Fibroblast of peridontal ligament (primary cell): Measurements from ENCODE around the gene MYO9A.
A peak's percentile ranks its signal among the peaks of the same experiment; 100 is the strongest.

Experiments used
- DNase-seq: peaks from one replicate; pipeline ENCODE4 v3.0.0-alpha.2; 2010; ENCODE audit errors: extremely low read depth

The MYO9A gene, protein sequence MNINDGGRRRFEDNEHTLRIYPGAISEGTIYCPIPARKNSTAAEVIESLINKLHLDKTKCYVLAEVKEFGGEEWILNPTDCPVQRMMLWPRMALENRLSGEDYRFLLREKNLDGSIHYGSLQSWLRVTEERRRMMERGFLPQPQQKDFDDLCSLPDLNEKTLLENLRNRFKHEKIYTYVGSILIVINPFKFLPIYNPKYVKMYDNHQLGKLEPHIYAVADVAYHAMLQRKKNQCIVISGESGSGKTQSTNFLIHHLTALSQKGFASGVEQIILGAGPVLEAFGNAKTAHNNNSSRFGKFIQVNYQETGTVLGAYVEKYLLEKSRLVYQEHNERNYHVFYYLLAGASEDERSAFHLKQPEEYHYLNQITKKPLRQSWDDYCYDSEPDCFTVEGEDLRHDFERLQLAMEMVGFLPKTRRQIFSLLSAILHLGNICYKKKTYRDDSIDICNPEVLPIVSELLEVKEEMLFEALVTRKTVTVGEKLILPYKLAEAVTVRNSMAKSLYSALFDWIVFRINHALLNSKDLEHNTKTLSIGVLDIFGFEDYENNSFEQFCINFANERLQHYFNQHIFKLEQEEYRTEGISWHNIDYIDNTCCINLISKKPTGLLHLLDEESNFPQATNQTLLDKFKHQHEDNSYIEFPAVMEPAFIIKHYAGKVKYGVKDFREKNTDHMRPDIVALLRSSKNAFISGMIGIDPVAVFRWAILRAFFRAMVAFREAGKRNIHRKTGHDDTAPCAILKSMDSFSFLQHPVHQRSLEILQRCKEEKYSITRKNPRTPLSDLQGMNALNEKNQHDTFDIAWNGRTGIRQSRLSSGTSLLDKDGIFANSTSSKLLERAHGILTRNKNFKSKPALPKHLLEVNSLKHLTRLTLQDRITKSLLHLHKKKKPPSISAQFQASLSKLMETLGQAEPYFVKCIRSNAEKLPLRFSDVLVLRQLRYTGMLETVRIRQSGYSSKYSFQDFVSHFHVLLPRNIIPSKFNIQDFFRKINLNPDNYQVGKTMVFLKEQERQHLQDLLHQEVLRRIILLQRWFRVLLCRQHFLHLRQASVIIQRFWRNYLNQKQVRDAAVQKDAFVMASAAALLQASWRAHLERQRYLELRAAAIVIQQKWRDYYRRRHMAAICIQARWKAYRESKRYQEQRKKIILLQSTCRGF (N-terminal part only)

DNA sequence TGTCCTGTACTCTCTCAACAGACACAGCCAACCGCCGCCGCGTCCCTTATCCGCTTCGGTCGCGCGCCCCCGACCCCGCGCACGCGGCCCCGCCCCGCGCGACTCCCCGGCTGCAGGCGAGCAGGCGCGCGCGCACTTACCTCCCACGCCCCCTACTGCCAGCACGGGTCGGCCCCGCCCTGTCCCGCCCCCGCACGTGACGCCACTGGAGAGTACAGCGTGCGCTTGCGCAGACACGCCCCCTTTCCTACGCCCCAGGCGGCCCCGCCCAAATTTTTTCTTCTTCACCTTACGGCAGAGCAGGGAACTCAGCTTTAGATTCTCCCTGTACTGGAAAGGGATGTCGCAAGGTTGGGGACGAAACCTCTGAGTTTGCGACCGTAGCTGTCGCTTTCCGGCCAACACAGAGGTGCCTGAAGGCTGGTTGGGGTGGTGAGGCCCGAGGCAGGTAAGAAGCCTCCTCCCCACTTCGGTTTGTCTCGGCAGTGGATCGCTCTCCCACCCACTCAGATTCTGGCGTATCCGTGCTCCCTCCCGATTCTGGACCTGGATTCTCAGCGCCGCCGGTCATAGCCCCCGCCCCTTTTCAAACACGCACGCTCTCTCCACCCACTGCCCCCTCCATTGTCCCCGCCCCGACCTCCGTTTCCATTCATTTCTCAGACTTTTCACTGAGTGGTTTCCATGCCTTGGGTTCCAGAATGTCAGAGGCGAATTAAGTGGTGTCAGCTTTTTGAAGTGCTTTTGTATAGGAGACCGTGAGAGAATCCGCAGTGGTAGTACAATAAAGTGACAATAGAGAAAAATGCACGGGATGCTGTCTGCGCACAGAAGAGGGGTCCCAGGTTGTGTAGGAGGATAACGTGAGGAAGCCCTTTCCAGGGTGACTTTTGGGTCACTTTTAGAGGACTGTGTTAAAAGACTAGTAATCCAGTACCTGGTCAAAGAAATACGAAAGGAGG is at the start of gene MYO9A, which contains the start of gene SENP8:
Gene MYO9A, minus strand, starts transcription at position 134 of the 962 bp plus-strand sequence. CDS start 71,587 bp downstream, outside the sequence.
Gene SENP8, plus strand, starts transcription at position 387 of the 962 bp plus-strand sequence. CDS start 21,221 bp downstream, outside the sequence.
- DNase-seq: peak; percentile 97

DNA sequence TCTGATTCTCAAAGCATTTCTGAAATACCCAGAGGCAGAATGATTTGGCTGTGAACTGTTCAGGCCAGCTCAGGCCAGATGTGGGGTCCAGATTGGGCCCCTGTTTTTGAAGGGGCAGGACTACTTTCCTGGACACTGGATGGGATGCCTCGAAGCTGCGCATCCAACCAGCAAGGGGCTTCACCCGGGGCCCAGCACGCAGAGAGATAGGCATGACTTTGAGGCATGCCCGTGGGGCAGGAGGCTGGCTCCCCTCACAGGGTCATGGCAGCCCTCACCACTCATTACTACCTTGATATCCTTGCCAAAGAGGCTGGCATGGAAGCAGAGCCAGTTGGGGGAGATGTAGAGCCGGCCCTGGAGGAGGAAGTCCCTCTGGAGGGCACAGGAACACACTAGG is 49.5 kb upstream of the MYO9A start:
- DNase-seq: no peak

DNA sequence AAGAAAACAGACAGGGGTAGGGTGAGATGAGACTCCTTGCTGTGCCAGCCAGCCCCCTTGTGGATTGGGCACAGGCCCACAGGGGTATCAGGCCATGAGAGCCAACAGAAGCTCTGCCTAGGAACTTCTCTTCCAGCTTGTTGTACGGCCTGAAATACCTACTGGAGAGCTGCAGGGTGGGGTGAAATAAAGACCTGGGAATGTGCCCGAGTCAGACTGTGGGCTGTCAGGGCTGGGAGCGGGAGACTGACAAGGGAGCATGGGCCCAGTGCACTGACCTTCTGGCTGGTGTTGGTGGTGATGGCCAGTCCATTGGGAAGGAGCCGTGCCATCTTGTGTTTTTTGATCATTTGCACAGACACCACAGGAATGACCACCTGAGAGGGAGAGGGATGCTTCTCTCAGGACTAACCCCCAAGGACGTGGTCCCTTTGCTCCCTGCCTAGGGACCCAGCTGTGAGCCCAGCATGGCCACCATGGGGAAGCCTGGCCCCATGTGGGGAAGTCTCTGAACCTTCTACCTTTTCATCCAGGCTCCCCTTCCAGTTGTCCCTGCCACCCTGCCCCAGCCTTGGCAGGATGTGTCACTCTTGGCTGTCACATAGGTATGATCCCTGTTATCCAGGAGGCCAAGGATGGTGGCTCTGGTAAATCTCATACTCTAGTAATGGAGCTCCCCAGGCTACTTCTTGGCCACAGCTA is 48.9 kb upstream of the MYO9A start:
- DNase-seq: no peak

DNA sequence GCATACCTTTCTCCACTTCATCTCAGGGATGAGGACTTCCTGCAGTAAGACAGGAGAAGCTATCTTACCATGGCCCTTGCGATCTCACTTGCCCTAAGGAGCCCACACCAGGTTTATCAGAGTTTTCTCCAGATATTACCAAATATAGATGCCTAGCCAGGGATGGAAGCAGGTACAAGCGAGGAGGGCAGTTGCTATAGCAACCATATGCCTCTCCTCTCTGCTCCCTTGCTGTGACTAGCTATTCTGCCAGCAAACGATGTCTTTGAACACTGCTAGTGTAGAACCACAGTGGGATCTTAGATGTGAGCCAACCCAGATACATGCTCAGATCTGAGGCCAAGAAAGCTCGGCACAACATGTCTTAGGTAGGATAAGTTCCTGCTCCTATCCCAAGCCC is 45.8 kb upstream of the MYO9A start:
- DNase-seq: no peak

DNA sequence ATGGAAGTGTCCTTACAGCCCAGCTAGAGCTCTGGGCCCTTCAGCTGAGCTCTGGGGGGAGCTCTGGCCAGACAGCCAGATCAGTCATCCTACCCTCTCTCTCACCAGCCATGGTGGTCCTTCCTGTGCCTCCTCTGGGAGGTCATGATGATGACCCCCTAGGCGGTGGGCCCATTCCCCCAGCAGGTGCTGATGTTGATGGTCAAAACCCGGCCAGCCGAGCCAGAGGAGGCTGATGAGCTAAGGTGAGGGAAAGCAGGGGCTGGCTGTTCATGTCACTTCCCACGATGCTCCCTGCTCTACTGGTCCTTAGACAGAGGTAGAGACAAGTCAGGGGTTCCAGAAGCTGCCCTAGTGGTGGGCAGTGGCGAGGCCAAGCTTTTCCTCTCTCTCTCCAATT is 44.6 kb upstream of the MYO9A start:
- no peak for DNase-seq

DNA sequence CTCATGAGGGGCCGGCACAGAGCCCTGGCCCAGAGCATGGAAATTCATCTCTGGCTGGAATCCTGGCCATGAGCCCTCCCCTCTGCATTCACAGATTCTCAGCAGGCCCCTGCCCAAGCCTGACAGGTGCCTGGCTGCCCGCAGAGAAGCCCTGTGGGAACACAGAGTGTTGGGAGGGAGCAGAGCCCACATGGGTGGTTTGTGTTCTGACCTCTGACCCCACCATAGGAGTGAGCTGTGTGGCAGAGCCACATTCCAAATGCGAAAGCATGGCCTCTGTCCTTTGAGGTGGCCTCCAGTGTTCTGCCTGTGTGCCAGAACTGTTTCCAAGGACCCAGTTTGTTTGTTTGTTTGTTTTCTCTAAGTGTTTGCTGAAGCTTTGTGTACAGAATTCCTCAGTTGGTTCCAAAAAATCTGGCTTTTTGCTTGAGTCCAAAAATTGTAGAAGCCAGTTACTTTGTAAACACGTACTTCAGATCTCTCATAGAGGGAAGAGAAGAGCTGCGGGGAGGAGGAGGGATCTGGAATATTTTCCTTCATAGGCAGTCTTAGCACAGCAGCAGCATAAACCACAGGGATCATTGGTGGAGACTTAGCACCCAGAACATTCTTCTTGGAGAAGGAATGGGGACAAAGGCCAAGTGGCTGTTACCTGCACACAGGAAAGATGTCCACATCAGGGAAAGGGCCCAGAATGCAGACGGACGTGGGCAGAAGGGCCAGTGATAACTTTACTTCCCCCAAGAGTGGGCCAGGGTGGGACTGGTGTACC is 43.6 kb upstream of the MYO9A start:
- no peak for DNase-seq

DNA sequence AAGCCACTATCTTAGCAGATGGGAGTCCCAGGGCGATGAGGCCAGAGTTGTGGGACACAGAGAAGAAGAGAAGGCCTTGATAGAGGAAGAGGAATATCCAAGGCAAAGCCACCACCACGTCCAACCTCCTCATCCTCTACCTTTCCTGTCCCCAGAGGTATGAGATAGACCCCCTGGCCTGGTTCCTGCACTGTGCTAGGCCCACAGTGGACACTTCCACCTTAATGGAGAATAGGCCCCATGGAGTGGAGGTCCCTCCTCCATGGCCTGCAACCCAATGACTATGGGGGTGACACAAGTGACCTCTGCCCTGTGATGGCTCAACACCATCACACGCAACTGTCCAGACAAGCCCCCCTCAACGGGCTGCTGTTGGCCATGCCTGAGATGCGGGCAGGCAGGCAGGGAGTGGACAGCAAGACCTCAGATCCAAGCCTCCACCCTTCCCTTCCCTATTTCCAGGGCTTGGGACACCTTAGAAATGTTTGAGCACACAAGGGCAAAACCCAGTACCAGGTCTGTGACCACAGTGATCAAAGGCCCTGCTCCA is 42.8 kb upstream of the MYO9A start:
- no peak for DNase-seq

DNA sequence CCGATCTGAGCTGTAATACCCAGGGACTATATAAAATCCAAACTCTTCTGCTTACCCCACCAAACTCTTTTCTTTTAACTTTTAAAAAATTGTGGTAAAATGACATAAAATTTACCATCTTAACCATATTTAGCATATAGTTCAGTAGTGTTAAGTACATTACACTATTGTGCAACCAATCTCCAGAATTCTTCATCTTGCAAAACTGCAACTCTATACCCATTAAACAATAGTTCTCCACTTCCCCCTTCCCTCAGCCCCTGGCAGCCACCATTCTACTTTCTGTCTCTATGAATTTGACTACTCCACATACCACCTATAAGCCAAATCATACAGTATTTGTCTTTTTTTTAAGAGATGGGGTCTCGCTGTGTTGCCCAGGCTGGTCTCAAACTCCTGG is 39.0 kb upstream of the MYO9A start:
- no peak for DNase-seq

DNA sequence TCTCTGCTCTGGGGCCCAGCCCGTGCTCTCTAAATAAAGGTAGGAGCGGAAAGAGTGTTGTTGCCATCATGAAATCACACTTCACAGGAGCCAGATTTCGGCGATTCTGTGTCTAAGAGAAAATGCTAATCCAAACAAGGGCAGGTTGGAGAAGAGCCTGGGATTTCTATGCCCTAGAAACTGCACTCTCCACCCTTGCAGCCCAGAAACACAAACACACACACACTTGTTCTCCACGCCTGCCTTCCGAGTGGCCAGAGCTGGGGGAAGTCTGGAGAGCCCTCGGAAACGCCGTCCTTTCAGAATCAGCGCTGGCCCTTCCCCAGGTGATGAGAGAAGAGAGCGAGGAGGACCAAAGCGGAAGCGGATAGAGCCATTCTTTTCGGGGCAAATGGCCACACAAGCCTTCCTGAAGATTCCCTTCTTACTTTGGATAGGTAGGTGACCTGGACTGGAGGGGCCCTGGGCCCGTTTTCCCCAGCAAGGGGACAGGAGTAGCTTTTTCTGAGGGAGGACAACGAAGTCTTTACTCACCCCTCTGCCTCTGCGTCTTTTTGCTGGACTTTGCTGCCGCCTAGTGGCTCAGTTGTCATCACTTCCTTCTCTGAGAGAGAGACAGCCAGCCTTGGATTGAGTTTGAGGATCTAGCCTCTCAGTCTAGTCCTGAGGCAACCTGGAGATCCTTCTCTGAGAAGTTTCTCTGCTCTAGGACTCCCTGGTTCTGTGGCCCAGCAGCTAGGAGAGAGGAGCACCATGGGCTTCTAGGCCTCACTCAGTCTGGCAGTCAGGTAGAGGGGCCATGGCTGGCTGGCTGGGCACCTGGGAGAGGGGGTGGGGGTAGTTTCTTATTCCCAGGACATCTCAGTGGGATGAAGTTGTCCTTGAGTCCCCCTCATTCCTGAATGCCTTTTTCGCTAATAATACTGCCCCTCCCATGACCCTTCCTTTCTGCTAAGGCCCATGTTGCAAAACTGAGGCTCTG is 38.0 kb upstream of the MYO9A start:
- DNase-seq: peak; percentile 85

DNA sequence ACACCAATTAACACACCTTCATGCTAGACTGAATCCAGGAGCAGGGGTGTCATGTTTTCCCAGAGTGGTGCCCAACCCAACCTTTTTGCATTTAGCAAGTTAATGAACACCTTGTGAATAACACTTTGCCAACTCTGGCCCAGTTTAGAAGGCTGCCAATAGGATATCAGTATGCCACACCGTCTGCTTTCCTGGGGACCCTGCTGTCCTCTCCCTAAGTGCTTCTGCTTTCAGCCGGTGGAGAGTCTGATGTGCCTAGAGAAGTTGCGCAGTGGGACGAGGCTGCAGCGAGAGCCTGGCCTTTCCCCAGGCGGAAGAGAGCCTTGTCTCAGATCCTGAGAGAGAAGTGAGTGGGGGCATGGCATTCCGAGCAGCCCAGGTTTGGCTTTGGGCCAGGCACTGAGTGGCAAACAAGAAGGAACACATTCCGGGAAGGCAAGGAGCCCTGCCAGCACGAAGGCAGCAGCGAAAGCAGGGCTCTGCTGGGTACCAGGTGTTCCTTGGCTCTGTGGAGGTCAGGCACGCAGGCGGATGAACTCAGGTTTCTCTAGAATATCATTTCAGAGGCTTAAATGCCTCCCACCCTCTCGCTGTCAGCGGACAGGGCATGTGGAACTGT is 37.2 kb upstream of the MYO9A start:
- DNase-seq: peak; percentile 18

DNA sequence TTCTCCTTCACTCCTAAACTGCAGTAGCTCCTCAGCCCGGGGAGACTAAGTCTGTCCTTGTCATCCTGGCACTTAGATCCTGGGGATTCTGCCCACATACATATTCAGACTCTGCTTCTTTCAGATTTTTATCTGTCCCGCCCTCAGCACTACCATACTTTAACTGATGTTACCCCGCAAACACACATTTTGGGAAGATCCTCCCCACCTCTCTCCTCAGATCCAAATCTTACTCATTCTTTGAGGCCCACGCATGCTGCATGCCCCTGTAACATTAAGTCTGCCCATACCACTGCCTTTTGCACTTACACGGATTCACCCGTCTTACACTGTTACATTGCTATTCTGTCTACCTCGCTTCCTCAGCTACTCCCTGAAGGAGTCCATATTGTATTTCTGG is 36.4 kb upstream of the MYO9A start:
- no peak for DNase-seq

DNA sequence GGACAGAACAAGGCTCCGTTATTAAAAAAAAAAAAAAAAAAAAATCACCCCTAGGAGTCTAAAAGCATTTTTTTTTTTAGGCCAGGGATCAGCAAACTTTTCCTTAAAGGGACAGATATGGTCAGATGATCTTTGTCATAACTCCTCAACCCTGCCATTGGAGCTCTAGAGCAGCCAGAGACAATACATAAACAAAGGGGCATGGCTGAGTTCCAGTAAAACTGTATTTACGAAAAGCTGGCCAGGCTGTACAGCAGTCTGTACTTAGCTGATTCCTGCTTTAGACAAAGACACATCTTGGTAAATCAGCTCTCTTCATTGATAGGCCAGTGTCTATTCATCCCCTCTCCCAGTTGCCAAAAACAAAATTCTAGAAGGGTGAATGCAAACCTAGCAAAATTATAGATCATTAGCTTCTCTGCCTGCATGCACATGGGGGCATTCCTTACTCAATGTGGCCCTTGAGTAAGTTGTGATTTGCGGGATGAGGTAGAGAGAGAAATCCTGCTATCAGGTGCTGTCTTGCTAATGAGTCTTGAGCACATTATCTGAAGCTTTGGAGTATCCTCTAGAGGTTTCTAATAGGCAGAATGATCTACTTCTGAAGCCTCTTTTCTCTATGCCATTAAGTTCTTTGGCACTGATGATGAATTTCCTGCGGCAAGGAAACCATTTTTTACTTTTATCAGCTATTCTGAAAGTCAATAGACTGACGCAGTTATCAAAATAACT is 35.5 kb upstream of the MYO9A start:
- peak; percentile 51 for DNase-seq

DNA sequence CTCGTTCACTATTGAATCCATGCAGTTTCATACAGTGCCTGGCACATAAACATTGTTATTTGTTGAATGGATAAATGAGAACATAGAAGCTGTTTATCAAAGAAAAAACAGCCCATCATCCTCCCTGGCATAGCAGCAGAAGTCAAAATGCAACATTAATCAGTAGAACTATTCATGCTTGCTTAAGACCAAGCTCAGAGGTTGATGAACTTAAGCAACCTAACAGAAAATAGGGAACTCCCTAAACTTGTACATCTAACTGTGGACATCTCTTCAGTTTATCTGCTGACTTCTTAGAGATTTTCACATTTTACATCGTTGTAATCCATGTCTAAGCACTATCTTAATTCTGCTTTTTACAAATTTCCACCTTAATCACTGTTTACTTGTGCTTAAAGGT is 29.5 kb upstream of the MYO9A start:
- no peak for DNase-seq

DNA sequence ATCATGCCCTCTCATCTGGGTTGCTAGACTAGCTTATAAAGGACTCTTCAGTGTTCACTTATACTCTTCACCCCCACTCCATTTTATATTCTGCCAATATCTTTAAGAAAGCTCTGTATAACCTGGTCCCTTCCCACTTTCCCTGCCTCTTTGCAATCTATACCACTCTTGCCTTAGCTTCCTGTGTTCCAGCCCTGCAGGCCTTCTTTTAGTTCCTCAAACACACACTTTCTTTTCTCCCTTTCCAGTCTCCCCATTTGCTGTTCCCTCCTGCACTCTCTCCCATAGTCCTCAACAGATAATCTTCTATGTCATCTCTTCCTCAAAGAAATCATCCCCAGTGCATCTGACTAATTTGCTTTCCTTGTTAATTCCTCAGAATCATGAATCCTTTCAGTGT is 29.0 kb upstream of the MYO9A start:
- DNase-seq: no peak

DNA sequence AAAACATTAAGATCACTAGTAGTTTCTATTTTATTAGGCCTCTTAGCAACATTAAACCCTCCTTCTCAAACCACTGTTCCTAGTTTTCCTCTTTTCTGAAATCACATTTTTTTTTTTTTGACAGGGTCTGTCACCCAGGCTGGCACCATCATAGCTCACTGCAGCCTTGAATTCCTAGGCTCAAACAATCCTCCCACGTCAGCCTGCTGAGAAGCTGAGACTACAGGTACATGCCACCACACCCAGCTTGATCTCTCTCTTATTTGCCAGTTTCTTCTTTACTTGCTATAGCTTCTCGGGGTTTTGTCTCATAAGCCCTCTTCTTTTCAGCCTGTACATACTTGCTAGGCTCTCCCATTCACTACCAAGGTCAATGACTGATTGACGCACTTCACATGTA is 28.3 kb upstream of the MYO9A start:
- DNase-seq: no peak

DNA sequence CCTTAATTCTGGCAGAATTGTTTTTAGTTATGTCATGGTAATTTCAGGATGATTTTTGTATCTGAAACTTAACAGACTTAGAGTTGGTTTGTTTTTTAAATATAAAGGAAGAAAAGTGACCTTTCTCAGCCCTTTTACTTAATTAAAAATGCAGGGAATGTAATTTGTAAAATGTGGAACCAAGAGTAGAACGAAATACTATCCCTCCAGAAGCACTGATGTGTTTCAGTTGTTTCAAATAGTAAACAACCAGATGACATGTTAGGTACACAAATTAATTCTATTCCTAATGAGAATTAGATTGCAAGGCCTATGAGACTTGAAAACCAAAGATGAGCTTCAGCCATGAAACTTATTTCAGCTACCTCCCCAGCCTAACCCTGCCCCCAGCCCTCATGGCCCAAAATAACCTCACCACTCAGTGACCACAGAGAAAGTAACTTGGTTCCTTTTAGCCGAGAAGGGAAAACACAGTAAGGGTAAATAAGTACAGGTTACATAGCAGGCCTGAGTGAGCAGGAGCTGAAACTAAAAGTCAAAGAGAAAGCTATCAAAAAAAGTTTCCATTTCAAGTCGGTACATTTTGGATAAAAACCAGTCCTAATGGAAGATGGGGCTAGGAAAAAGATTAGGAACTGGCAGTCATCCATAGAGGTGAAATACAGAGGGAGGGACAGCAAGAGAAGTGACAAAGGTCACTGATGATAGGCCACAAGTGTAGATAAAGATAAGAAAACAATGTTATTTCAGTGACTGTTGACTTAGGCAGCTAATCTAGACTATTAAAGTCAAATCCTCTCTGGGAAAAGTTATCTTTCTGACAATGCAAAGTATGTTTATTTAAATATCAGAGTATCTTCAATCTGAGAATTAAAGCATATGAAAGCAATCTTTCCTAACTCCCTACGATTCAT is 23.5 kb upstream of the MYO9A start:
- no peak for DNase-seq
